GM21367 (cell line): ENCODE data around the gene GTF2IRD1.
"Not testable (repeated sequence)": the region's sequence is repeated elsewhere in the genome, so short reads cannot be mapped to it uniquely, and the experiment has no call there.

Experiments used
- ATAC-seq: cut with Tn5 transposase; IDR thresholded peaks from one replicate; pipeline ENCODE4 v1.9.1; 2021; ENCODE audit not compliant: unreplicated experiment

GTF2IRD1 gene, protein sequence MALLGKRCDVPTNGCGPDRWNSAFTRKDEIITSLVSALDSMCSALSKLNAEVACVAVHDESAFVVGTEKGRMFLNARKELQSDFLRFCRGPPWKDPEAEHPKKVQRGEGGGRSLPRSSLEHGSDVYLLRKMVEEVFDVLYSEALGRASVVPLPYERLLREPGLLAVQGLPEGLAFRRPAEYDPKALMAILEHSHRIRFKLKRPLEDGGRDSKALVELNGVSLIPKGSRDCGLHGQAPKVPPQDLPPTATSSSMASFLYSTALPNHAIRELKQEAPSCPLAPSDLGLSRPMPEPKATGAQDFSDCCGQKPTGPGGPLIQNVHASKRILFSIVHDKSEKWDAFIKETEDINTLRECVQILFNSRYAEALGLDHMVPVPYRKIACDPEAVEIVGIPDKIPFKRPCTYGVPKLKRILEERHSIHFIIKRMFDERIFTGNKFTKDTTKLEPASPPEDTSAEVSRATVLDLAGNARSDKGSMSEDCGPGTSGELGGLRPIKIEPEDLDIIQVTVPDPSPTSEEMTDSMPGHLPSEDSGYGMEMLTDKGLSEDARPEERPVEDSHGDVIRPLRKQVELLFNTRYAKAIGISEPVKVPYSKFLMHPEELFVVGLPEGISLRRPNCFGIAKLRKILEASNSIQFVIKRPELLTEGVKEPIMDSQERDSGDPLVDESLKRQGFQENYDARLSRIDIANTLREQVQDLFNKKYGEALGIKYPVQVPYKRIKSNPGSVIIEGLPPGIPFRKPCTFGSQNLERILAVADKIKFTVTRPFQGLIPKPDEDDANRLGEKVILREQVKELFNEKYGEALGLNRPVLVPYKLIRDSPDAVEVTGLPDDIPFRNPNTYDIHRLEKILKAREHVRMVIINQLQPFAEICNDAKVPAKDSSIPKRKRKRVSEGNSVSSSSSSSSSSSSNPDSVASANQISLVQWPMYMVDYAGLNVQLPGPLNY

GRCh38 chr7:74453322-74454011 is at the start of gene GTF2IRD1:
TSS of gene GTF2IRD1 (plus strand) at chr7:74453906. CDS start at chr7:74508081, 54,175 bp downstream.
- no peak for ATAC-seq

GRCh38 chr7:74404388-74404700 is 49.4 kb upstream of the GTF2IRD1 start:
- no peak for ATAC-seq

DNA sequence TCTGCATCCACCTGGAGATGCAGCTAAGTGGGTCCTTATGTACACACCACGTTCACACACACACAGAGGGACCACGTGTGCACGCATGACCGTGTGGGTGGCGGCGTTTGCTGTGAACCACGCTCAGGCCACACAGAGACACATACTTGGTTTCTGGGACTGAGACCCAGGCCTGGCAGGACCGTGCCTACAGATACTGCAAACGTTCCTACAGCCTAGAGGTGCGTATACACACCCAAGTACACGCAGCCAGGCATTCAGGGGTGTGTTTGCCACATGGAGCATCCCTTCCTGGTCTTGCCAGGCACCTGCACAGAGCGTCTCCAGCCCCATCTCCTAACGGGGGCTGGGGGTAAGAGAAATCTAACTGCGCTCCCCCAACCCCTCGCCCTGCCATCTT is 49.0 kb upstream of the GTF2IRD1 start:
- no peak for ATAC-seq

GRCh38 chr7:74405191-74405898 is 48.4 kb upstream of the GTF2IRD1 start:
- ATAC-seq: no peak

GRCh38 chr7:74405899-74406512 is 47.7 kb upstream of the GTF2IRD1 start:
- ATAC-seq: no peak

GRCh38 chr7:74407958-74408357 is 45.7 kb upstream of the GTF2IRD1 start:
- no peak for ATAC-seq

- no peak for ATAC-seq
Measured at GRCh38 chr7:74409571-74409970, 44.1 kb upstream of the GTF2IRD1 start.

DNA sequence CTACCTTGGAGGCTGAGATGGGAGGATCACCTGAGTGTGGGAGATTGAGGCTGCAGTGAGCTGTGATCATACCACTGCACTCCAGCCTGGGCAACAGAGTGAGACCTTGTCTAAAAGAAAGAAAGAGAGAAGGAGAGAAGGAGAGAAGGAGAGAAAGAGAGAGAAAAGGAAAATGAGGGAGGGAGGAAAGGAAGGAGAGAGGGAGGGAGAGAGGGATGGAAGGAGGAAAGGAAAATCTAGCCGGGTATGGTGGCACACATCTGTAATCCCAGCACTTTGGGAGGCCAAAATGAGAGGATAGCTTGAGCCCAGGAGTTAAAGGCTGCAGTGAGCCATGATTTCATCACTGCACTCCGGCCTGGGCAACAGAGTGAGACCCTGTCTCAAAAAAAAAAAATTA is 42.9 kb upstream of the GTF2IRD1 start:
- no peak for ATAC-seq

DNA sequence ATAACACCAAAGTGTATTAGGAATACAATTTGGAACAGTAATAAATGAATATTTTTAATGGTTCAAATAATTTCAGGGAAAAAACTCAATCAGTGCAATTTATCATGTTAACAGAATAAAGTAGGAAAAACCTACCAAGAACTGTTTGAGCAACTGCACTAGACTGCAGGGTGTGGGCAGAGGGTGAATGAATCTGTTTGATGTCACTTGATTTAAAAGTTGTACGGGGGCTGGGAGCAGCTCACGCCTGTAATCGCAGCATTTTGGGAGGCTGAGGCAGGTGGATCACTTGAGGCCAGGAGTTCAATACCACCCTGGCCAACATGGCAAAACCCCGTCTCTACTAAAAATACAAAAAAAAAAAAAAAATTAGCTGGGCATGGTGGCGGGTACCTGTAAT is 42.1 kb upstream of the GTF2IRD1 start:
- not testable (repeated sequence) for ATAC-seq

- ATAC-seq: no peak
Measured at GRCh38 chr7:74412056-74412455, 41.6 kb upstream of the GTF2IRD1 start.

GRCh38 chr7:74412603-74413002 is 41.1 kb upstream of the GTF2IRD1 start:
- ATAC-seq: no peak

- ATAC-seq: not testable (repeated sequence)
Measured at GRCh38 chr7:74414595-74415333, 38.9 kb upstream of the GTF2IRD1 start.

DNA sequence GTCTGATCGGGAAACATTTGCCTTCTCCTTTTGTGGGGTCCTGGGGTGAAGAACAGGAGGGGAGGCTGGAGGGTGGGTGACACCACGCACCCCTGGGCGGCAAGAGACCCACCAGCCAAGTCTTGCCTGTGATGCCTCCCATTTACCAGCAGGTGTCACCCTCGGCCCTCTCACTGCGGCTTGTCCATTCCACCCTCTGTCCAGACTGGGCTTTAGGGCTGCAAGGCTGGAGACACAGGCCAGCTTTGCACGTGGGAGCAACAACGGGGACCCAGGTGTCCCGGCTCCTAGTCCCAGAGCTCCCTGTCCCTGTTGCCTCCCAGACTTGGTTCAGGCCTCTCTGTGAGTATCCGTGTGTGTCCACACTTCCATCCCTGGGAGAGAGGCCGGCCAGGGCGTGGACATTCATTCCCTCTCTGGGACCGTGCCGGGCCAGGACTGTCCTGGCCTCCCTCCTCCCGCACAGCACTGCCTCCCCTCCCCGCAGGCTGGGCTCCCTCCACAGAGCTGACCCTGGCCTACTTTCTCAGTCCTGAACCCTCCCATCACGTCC is 36.2 kb upstream of the GTF2IRD1 start:
- ATAC-seq: no peak

GRCh38 chr7:74418076-74418475 is 35.6 kb upstream of the GTF2IRD1 start:
- no peak for ATAC-seq

GRCh38 chr7:74418538-74418937 is 35.2 kb upstream of the GTF2IRD1 start:
- ATAC-seq: no peak

DNA sequence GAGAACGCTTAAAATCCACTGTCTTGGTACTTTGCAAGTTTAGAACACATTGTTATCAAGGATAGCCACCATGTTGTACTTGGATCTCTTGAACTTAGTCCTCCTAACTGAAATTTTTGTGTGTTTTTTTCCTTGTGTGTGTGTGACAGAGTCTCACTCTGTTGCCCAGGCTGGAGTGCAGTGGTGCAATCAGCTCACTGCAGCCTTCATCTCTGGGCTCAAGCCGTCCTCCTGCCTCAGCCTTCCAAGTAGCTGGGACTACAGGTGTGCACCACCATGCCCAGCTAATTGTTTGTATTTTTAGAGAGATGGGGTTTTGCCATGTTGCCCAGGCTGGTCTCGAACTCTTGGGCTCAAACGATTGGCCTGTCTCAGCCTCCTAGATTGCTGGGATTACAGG is 34.5 kb upstream of the GTF2IRD1 start:
- ATAC-seq: not testable (repeated sequence)

DNA sequence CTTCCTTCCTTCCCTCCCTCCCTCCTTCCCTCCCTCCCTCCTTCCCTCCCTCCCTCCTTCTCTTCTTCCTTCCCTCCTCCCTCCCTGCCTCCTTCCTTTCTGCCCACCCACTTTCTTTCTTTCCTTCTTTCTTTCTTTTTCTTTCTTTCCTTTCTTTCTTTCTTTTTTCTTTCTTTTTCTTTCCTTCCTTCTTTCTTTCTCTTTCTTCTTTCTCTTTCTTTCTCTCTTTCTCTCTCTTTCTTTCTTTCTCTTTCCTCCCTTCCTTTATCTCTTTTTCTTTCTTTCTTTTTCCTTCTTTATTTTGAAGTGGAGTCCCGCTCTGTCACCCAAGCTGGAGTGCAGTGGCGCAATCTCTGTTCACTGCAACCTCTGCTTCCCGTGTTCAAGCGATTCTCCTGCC is 33.7 kb upstream of the GTF2IRD1 start:
- no peak for ATAC-seq

- no peak for ATAC-seq
Measured at GRCh38 chr7:74424291-74424880, 29.3 kb upstream of the GTF2IRD1 start.

DNA sequence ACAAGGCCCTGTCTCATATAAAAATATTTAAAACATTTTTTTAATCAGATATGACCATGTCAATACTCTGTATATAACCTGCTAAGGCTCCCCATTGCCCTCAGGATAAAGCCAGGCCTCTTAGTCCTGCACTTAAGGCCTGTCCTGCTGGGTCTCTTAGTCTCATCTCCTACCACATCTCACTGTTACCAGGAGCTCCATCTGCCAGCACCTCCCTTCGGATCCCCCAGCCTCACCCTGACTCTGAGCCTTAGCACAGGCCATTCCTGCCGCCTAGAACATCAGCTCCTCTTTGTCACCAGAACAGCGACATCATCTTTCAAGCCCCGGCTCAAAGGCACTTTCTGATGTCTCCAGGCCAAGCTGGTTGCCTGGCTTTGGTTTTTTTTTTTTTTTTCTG is 25.7 kb upstream of the GTF2IRD1 start:
- no peak for ATAC-seq
